Epithelial cell of prostate (primary cell): Measurements from ENCODE around the gene CXorf51B.
"Not testable (repeated sequence)": the region's sequence is repeated elsewhere in the genome, so short reads cannot be mapped to it uniquely, and the experiment has no call there.

Source experiments
- DNase-seq: peaks from one replicate; pipeline ENCODE4 v3.0.0-alpha.2; 2011; ENCODE audit warnings: low read depth, low spot score
- H3K27ac ChIP-seq: fragments of 450-650 bp; 2 replicates; pipeline ENCODE4 v1.5.1; 2017; ENCODE audit warnings: mild to moderate bottlenecking

The CXorf51B gene

DNA sequence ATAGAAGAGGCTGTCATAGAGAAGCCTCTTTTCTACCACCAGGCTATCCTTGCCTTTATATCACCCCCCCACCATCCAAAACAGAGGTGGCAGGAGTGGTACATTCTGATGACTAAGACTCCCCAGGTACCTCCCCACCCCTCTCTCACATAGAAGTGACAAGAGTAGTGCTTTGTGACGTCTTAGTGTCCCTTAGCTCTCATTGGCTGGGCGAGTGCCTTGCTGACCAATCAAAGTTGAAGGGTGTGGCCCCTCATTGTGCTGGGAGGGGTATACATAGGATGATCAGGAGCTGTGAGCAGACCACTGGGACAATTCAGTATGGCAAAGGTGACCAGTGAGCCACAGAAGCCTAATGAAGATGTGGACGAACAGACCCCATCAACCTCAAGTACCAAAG lies at the start of gene CXorf51B:
CXorf51B (plus strand) TSS at position 301 of the 400 bp plus-strand sequence; CDS start at position 322, 21 bp downstream.
- H3K27ac ChIP-seq, DNase-seq: not testable (repeated sequence)

DNA sequence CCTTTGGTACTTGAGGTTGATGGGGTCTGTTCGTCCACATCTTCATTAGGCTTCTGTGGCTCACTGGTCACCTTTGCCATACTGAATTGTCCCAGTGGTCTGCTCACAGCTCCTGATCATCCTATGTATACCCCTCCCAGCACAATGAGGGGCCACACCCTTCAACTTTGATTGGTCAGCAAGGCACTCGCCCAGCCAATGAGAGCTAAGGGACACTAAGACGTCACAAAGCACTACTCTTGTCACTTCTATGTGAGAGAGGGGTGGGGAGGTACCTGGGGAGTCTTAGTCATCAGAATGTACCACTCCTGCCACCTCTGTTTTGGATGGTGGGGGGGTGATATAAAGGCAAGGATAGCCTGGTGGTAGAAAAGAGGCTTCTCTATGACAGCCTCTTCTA lies 5.1 kb downstream of the CXorf51B start, which contains the start of gene CXorf51A:
CXorf51A (minus strand) TSS at position 101 of the 400 bp plus-strand sequence; CDS start at position 80, 21 bp downstream.
- not testable (repeated sequence) for H3K27ac ChIP-seq, DNase-seq

DNA sequence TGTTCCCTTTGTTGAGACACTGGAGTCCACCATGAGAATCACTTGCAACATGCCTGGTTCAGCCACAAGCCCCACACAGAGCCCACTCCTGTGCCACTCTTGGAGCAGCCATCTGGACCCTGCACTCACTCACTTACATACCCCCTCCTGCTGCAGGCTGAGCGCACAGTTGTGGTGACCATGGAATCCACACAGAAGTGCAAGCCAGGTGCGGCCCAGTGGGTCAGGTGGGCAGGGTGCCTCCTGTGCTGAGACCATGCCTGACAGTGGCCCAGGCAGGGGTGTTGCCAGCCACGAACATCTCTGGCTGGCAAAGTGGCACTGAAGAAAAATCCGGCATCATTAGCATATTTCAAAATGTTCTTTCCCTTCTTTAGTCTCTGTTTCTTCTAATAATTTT lies 22.4 kb downstream of the CXorf51B start:
- no peak overlapping the region for H3K27ac ChIP-seq
- no peak for DNase-seq

DNA sequence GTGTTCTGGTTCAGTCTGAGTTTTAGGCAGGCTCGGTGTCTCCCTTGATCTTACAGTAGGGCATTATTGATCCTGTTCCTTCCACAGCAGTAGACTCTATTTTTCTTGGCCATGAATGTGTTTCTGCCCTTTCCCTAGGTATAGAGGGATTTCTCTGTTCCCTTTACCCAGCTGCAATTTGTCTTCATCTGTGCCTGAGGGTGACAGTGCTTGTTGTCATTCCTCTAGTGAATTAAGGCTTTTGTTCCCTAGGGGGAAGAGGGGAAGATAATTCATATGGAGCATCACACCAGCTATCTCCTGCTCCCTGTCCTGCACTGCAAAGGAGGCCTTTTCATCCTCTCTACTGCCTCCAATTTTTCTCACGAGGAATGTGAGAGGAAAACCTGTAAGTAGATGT lies 44.7 kb downstream of the CXorf51B start:
- H3K27ac ChIP-seq = no peak overlapping the region
- DNase-seq = no peak
